Mesothelial cell of epicardium (in vitro differentiated cells): ENCODE measurements around the gene HLA-DPA1. TPM values are rescaled to one million over a fixed set of nuclear protein-coding genes. Genes with fewer than 3 reads are reported as not detected.

ENCODE experiments used
- DNase-seq, 2 experiments: peaks; one replicate each; pipeline ENCODE4 v3.0.0; 2021; ENCODE audit warnings: low spot score in 2 of 2; ENCODE audit not compliant: unreplicated experiment in 2 of 2
- H3K27ac Mint-ChIP-seq: 2 replicates; pipeline ENCODE4 v1.8.0; 2021; ENCODE audit warnings: mixed read lengths
- H3K27me3 Mint-ChIP-seq: 2 replicates; pipeline ENCODE4 v1.8.0; 2021; ENCODE audit warnings: low read depth, mixed read lengths
- H3K36me3 Mint-ChIP-seq: 2 replicates; pipeline ENCODE4 v1.8.0; 2021; ENCODE audit warnings: mixed read lengths
- H3K4me1 Mint-ChIP-seq: 2 replicates; pipeline ENCODE4 v1.8.0; 2021; ENCODE audit warnings: mixed read lengths
- H3K4me3 Mint-ChIP-seq: 2 replicates; pipeline ENCODE4 v1.8.0; 2021; ENCODE audit warnings: mild to moderate bottlenecking, moderate library complexity, mixed read lengths
- H3K9me3 Mint-ChIP-seq: 2 replicates; pipeline ENCODE4 v1.8.0; 2021; ENCODE audit warnings: mixed read lengths
- total RNA-seq: library from RNA; stranded (reverse); gene quantifications from 3 replicates; pipeline ENCODE4 v1.2.1, GENCODE V29; 2021
- TF ChIP-seq, protein P1 (sequence below): fragments of 200-600 bp; sonication (generic); IDR thresholded peaks from one replicate; pipeline ENCODE4 v1.5.0; 2021; ENCODE audit warnings: antibody characterized with exemption; ENCODE audit not compliant: unreplicated experiment

HLA-DPA1 gene
- total RNA-seq, 1 donor from 2014 or later, result 2.2 TPM

DNA sequence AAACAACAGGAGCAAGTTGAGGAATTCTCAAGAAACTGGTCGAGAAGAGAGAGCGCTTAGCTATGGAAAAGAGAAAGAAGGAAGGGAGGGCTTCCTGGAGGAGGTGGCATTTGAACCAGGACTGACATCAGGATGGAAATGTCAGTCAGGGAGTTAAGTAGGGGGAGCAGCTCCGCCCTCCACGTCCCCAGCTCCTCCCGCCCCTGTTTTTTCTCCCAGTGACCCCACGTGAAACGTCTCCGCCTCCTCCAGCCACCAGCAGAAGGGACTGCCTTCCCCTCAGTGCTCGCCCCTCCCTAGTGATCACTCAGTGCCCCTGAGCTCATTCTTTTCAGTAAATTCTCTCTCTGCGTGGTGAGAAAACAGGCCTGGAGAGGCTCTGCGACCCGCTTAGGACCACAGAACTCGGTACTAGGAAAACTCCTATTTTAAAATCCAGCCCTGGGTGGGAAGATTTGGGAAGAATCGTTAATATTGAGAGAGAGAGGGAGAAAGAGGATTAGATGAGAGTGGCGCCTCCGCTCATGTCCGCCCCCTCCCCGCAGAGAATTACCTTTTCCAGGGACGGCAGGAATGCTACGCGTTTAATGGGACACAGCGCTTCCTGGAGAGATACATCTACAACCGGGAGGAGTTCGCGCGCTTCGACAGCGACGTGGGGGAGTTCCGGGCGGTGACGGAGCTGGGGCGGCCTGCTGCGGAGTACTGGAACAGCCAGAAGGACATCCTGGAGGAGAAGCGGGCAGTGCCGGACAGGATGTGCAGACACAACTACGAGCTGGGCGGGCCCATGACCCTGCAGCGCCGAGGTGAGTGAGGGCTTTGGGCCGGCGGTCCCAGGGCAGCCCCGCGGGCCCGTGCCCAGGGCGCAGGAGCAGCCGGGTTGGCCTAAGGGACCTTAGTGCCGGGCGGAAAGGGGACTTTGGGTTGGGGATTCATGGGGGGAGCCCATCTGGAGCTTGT is 7.0 kb upstream of the HLA-DPA1 start:
- DNase-seq, result peak in 1 of 2 experiments; percentile 62

DNA sequence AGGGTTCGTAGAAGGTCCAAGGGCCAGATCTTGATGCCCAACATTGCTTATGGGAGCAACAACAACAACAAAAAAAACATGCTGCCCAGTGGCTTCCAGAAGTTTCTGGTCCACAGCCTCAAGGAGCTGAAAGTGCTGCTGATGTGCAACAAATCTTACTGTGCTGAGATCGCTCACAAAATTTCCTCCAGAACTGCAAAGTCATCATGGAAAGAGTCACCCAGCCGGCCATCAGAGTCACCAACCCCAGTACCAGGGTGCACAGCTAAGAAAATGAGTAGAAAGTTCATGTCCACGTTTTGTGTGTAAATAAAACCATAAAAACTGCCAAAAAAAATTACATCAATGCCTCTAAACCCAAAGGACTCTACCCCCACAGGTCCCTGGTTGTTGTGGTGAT is 6.1 kb upstream of the HLA-DPA1 start:
- no peak for DNase-seq
- TF ChIP-seq, protein P1, sequence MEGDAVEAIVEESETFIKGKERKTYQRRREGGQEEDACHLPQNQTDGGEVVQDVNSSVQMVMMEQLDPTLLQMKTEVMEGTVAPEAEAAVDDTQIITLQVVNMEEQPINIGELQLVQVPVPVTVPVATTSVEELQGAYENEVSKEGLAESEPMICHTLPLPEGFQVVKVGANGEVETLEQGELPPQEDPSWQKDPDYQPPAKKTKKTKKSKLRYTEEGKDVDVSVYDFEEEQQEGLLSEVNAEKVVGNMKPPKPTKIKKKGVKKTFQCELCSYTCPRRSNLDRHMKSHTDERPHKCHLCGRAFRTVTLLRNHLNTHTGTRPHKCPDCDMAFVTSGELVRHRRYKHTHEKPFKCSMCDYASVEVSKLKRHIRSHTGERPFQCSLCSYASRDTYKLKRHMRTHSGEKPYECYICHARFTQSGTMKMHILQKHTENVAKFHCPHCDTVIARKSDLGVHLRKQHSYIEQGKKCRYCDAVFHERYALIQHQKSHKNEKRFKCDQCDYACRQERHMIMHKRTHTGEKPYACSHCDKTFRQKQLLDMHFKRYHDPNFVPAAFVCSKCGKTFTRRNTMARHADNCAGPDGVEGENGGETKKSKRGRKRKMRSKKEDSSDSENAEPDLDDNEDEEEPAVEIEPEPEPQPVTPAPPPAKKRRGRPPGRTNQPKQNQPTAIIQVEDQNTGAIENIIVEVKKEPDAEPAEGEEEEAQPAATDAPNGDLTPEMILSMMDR, result no peak
- Mint-ChIP-seq H3K27me3 (peaks cover 3% of the 10 kb centered on the region), H3K27ac (no peak overlapping the region), H3K4me1 (peaks cover 31% of the 10 kb centered on the region), H3K9me3 (no peaks in the 10 kb centered on the region), H3K36me3 (peaks cover under 1% of the 10 kb centered on the region), H3K4me3 (peak overlapping the region; percentile 81)

More for the DNA sequence above, 7.0 kb upstream of the HLA-DPA1 start:
- Mint-ChIP-seq H3K4me1 (peaks cover 31% of the 10 kb centered on the region), H3K4me3 (peak overlapping the region; percentile 81), H3K27me3 (peaks cover 2% of the 10 kb centered on the region), H3K9me3 (no peaks in the 10 kb centered on the region), H3K27ac (peak overlapping the region; percentile 94), H3K36me3 (peaks cover 6% of the 10 kb centered on the region)
- TF ChIP-seq, protein P1, result no peak

DNA sequence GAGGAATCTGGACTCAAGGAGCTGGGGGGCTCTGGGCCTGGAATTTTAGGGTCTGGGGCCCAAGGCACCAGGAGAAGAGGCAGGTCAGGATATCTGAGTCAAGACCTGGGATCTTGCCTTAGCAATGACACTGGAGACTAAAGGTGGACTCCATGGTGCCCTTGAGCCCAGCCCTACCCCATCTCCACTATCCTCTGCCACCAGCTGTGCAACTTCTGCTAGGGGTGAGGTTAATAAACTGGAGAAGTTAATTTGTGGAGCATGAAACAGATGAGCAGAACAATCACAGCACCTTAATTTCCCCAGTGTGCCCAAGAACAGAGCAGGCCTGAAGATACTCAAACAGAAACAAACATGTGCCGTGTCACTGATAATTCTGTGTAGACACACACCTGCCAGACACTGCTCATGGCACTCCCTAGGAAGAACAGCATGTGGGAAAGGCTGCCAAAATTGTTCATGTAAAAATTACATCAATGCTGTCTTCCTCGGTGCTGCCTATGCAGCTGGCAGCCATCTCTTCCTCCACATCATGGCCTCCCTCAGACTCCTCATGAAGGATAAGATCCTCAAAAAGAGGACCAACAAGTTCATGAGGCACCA is 5.6 kb upstream of the HLA-DPA1 start:
- Mint-ChIP-seq H3K9me3 (no peaks in the 10 kb centered on the region), H3K27ac (no peak overlapping the region), H3K27me3 (peaks cover 3% of the 10 kb centered on the region), H3K4me3 (peak overlapping the region; percentile 81), H3K4me1 (peaks cover 31% of the 10 kb centered on the region), H3K36me3 (no peaks in the 10 kb centered on the region)
- TF ChIP-seq, protein P1, result no peak
- no peak for DNase-seq

DNA sequence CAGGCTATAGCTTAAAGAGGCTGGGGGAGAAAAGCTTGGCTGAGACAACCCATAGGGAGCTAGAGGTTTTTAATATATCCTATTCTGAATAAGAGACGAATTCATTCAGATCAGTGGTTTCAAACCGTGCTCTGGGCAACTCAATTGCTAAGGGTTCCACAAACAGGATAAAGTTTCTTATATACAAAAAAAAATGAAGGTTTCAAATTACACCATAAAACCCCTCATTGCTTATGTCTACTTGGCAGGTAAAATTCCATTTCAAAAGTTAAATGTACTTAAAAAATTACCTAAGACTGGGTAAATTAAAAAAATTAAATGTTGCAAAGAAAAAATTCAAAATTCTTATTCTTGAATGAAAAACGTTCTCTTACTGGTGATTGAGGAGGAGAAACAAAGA is 5.0 kb upstream of the HLA-DPA1 start:
- peaks cover 31% of the 10 kb centered on the region for H3K4me1 Mint-ChIP-seq
- H3K9me3 Mint-ChIP-seq, result no peaks in the 10 kb centered on the region
- TF ChIP-seq, protein P1, result no peak
- H3K27me3 Mint-ChIP-seq, result peaks cover 6% of the 10 kb centered on the region
- H3K27ac Mint-ChIP-seq, result no peak overlapping the region
- no peak for DNase-seq
- H3K4me3 Mint-ChIP-seq, result no peak overlapping the region
- H3K36me3 Mint-ChIP-seq, result no peaks in the 10 kb centered on the region

DNA sequence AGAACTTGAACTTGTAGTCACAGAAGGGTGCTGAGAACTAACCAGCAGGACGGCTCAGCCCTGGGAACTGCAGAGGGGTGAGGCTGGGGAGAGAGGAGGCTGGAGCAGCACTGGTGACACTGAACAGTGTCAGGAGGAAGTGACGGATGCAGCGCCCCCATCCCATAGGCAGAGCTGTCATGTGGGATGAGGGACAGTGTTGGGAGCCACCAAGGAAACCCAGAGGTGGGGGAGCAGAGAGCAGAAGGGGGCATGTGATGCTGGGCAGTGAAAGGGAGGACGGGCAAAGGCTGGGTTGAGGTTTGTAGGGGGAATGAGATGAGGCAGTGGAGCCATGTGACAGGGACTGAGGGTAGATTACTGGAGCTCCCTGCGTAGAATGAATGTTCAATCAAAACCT is 4.5 kb upstream of the HLA-DPA1 start:
- Mint-ChIP-seq H3K9me3 (no peaks in the 10 kb centered on the region), H3K27me3 (peaks cover 10% of the 10 kb centered on the region), H3K27ac (no peak overlapping the region), H3K36me3 (no peaks in the 10 kb centered on the region), H3K4me3 (no peak overlapping the region), H3K4me1 (peaks cover 31% of the 10 kb centered on the region)
- TF ChIP-seq, protein P1, result no peak
- DNase-seq, result no peak
